GM12892 (cell line): ENCODE results near the gene ZNF367.

Experiments used
- POLR2A ChIP-seq: IDR thresholded peaks from 2 replicates; pipeline ENCODE4 v1.6.1; 2011; ENCODE audit warnings: low read depth, low read length, control low read depth
- POLR2AphosphoS5 ChIP-seq: IDR thresholded peaks from 2 replicates; pipeline ENCODE4 v1.6.1; 2011; ENCODE audit warnings: low read depth, low read length, control low read depth
- TAF1 ChIP-seq: IDR thresholded peaks from 2 replicates; pipeline ENCODE4 v1.6.1; 2011; ENCODE audit warnings: low read depth, mild to moderate bottlenecking, control low read depth, low read length, borderline replicate concordance

DNA sequence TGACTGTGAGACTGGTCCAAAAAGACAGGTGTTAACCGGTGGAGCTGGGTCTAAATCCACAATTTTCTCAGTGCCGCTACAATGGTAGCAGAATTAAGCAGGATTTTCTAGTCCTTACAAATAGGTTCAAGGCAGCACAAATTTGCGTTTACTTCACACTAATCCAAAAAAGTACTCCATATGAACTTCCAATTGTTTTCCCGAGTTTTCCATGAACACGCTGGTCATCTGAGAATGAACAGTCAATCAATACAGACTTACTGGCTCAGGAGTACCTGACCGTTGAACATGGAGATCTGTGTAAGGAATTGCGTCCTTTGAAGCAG is 35.4 kb downstream of the ZNF367 start:
- TF ChIP-seq POLR2A (no peak), POLR2AphosphoS5 (no peak), TAF1 (no peak)
